Activated CD4-positive, CD25-positive, alpha-beta regulatory T cell (primary cell): Measurements from ENCODE around the gene CCDC24.

ENCODE experiments used
- DNase-seq, 4 experiments: peaks; one replicate each; lab custom pipeline; 2025; lab: John Stamatoyannopoulos, UW

CCDC24 gene

DNA sequence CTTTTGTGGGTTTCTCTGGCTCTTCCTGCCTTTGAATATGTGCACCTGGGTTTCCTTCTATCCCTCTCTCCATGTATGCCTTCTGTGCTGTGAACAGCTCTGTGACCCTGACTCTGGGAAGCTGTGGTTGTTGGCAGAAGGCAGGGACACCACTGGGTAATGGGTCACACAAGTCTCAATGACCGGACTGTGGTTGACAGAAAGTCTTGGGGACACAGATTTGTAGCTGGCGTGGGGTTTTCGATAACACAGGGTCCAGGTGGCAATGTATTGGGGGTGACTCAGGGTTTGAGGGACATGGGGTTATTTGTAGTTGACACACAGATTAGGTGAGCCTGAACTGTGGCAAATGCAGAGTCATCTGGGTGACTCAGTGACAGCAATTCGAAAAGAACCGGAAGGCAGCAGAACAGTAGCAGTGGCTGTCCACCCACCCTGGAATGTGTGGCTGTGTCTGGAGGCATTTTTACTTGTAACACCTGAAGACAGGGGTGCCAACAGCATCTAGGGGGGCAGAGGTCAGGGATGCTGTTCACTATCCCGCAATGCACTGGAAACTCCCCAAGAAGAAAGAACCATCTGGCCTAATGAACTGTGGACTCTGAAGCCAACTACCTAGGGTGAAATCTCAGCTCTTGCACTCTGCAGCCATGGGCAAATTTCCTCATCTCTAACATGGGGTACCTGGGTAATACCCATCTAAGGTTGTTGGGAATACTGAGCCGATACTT lies 52.8 kb downstream of the CCDC24 start:
- no peak for DNase-seq

- no peak for DNase-seq
Measured at GRCh38 chr1:44045064-44045463, 53.7 kb downstream of the CCDC24 start.
